OCI-LY3 (cell line): ENCODE results near the gene YAF2.

Experiments
- CTCF ChIP-seq: fragments of 200-600, 300-600 bp; sonication (generic); IDR thresholded peaks from 2 replicates; pipeline ENCODE4 v1.5.1; 2014; ENCODE audit warnings: antibody characterized with exemption, low read length, low read depth
- EZH2phosphoT487 ChIP-seq: fragments of 200-600 bp; shearing (Covaris generic); IDR thresholded peaks from 2 replicates; pipeline ENCODE4 v1.6.1; 2018; ENCODE audit warnings: antibody characterized with exemption, mixed run types, low read depth

DNA sequence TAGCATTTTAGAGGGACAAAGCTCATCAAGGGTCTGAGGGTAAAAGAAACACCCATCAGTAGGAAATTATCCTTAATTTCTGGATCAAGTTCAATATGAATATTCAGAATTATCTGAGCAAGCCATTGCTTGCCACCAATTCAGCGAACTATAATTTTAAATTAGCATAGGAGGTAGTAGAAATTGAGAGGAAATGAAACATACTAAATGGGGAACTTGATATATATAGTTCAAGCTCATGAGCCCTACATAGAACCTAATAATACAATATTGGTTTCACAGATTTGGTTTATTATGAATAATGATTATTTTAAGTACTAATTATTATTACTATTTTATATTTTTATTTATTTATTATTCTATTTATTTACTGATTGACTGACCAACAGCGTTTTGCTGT lies 51.3 kb downstream of the YAF2 start:
- TF ChIP-seq CTCF (no peak), EZH2phosphoT487 (no peak)
